Measurements from ENCODE around the gene EYS.

- TF ChIP-seq CTCF (IDR thresholded peaks at IDR 0.05; ENCODE audit: low read depth, low read length, poor library complexity, severe bottlenecking) = no peak
- no peak for TF ChIP-seq EZH2phosphoT487 (IDR thresholded peaks at IDR 0.05; ENCODE audit: borderline replicate concordance, low read length)
Measured at GRCh38 chr6:63792736-63793464, 1914.1 kb downstream of the EYS start.
